Fibroblast of lung (primary cell): ENCODE measurements around the gene PACRG.

Experiments
- CTCF ChIP-seq, 2 donors: IDR thresholded peaks in 1 of 2; conservative IDR thresholded peaks in 1 of 2; 1 replicate in 1 of 2; 2 replicates in 1 of 2; pipeline ENCODE4 v1.5.1; 2011 to 2012; ENCODE audit warnings: low read length in 2 of 2, control low read depth in 1 of 2, inconsistent platforms in 1 of 2, low read depth in 1 of 2, mild to moderate bottlenecking in 1 of 2
- EZH2 ChIP-seq: IDR thresholded peaks from 2 replicates; pipeline ENCODE4 v1.5.1; 2012; ENCODE audit warnings: low read length, control low read depth, mild to moderate bottlenecking; ENCODE audit errors: missing control alignments

- TF ChIP-seq CTCF (conservative IDR thresholded peaks at IDR 0.05 in 1 of 2, IDR thresholded peaks at IDR 0.05 in 1 of 2; ENCODE audit: low read depth in 1 of 2, low read length in 2 of 2), result no peak
- TF ChIP-seq EZH2, result no peak
Measured at GRCh38 chr6:162709431-162709830, 18.3 kb upstream of the PACRG start.
